HT1080 (cell line): ENCODE data around the gene OR8G1. TPM values are rescaled to one million over a fixed set of nuclear protein-coding genes. Genes with fewer than 3 reads are reported as not detected.

ENCODE experiments used
- DNase-seq: peaks from one replicate; pipeline ENCODE4 v3.0.0-alpha.2; 2015; ENCODE audit warnings: low read depth
- polyA plus RNA-seq, 2 experiments: library from polyadenylated mRNA; depleted of rRNA; stranded (reverse); fragments of >200 nt; gene quantifications; 2 replicates each; pipeline ENCODE4 v1.2.3, GENCODE V29; 2015
- total RNA-seq: library from RNA; depleted of rRNA; stranded (reverse); fragments of >200 nt; shearing (Covaris generic); gene quantifications from 2 replicates; pipeline ENCODE4 v1.2.3, GENCODE V29; 2014; rRNA removed

OR8G1 gene
- not detected in 2 replicates for total RNA-seq
- not detected in 2 replicates for polyA plus RNA-seq (2015; cell fraction: cytosol; rRNA removed)
- polyA plus RNA-seq (2015; cell fraction: nucleus; rRNA removed), result not detected in 2 replicates

DNA sequence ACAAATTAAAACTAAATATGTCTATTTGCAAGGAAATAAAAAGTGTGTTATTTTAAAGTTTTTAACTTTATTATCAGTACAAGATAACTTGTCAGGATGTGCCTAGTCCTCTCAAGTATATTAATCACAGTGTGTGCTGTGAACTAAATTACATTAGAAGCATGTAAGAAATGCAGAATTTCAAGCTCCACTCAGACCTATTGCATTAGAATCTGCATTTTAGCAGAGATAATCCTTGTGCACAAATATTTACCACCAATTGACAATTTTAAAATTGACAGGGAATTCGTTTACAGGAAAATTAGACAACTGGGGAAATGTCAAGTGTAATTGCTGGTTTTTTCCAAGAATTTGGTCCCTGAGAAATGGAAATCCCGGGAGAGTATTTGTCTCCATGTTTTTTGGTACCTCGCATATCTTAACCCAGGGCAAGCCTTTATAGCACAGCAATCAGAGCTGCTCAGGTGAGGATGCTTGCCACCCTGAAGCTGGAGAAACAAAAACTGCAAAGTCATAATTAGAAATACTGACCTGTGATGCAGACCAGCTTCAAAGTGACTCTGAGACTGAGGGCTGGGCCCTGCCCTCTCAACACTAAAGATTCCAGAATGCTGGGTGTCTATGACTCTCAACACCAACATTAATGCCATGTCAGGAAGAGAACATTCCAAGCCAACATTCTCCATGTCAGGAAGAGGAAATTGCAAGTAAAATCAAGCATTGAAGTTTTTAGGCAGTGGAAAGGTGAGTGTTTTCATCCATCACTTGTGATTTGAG is at the start of gene OR8G1:
OR8G1 (plus strand) TSS at position 475 of the 777 bp plus-strand sequence. CDS start 8,581 bp downstream, outside the sequence.
- DNase-seq, result no peak

GRCh38 chr11:124193221-124194010 is 47.5 kb upstream of the OR8G1 start:
- DNase-seq, result no peak

DNA sequence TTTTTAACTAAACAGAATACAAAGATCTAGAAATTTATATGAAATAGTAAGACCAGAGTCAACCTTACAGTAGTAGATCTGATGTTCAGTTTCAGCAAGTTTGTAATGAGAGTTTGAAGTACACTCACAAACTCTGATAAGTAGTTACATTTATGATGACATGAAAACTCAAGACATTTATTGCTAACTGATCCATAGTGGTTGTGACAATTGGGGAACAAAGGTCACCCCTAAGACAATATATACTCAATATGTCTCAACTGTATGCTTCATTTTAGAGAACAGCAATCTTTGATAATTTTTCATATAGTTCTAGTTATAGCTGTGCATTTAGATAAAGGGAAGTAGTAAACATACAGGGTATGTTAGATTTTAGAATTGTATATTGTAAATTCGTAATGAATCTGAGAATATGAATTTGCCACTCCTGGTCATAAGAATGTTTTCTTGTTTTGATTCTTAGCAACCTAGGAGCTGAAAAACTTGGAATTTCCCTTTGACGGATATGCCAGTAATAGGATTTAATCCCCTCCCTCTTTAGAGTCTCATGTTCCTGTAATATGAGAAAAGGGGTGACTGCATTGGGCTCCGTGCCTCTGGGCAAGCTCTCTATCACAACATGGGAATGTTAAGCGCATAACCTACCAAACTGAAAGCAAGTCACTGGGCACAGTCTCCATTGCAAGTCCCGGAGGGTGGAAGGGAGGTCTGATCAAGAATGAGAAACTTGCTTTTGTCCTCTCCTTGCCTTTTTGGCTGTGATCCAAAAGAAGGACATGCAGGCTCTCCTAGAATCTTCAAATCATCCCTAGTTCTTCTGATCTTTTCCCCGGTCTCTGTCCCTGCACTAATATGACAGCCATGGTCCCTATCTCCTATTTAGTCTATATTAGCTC is 46.4 kb upstream of the OR8G1 start:
- no peak for DNase-seq

DNA sequence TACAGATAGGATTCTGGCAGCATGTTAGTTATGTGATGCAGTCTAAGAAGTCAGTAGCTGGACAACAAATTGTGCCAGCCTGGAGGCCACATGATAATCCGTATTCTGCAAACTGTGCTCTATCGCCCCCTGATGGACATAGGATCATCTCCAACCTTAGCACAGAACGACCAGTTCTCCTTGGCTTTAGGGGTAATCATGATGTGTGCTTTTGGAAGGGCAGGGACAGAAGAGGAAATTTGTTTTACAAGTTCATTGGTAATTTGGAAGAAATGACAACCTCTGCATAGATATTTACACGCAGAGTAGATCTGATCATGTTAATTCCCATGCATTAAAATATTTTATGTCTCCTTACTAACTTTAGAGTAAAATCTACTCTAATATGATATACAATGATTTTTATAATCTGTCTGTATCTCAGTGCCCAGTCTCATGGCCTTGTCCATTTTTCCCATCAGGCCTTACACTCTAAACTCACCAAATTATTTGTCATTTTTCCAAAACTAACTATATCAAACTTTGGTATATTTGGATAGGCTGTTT is 45.6 kb upstream of the OR8G1 start:
- DNase-seq, result peak; percentile 53

GRCh38 chr11:124197999-124198398 is 42.9 kb upstream of the OR8G1 start:
- no peak for DNase-seq

- DNase-seq, result no peak
These were observed 42.0 kb upstream of the OR8G1 start for GRCh38 chr11:124198897-124199296.

GRCh38 chr11:124199702-124200101 is 41.2 kb upstream of the OR8G1 start:
- DNase-seq, result peak; percentile 26

DNA sequence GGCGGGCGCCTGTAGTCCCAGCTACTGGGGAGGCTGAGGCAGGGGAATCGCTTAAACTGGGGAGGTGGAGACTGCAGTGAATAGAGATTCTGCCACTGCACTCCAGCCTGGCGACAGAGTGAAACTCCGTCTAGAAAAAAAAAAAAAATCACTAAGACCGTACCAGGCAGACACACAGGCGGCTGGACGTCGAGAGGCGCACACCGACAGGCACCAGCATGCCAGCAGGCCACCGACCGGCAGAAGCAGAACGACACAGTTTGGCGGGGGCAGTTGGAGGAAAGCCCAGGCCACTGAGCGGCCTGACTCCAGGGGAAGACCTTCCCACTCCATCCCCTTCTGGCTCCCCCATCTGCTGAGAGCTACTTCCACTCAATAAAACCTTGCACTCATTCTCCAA is 40.2 kb upstream of the OR8G1 start:
- DNase-seq, result no peak

DNA sequence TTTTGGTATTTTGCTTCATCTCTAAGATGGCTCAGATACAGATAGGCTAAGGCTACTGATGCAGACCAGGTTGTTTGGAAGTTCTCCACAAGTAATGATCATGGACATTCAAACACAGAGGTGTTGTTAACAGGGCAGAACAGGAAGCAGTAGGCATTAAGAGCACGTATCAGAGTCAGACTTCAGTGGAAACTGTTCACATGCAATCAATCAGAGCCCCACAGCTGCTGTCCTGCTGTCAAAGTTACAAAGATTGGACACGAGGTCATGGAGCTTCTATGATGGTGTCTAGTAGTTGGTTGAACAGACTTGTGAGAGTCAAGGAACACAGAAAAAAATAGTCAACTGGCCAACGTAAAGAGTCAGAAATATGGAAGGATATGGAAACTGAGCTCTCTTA is 37.9 kb upstream of the OR8G1 start:
- no peak for DNase-seq

DNA sequence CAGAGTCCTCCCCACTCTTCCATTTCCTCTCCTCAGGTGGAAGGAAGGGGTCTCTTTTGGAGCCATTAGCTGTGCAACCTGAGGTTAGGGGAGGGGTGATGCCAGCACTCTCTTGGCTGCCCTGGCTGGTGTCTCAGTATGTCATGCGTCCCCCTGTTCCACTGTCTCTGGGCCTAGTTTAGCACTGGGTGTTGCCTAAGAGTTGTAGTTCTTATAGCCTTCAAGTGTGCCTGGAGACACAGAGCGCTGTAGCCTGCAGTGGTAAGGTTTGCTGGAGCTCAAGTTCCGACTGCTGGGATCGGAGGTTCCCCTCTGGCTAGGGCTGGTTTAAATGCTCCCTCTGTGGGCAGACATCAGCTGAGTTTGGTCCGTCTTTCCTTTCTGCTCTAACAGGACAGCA is 36.9 kb upstream of the OR8G1 start:
- DNase-seq, result no peak

GRCh38 chr11:124207102-124207792 is 33.6 kb upstream of the OR8G1 start:
- DNase-seq, result no peak

DNA sequence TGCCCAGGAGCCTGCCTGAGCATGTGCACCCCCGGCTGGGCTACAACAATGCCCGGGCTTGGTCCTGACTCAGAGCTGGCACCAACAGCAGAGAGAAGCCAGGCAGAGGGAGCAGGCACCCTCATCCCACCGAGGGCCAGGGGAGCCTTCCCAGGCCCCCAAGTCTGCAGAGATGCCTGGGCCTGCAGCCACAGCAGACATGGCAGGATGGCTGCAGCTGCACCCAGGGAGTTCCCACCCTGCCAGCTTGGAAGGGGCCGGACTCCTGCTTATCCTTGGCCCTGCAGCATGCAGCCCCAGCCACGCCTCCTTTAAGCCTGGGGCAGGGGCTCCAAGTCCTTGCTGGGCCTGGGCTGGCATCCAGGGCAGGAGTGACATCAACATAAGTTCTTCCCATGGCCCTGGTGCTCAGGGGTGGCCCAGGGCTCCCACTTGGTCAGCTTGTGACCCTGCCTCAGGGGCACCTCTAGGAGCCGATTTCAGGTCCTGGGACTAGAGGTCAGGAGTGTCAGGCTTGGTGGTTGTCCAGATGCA is 31.0 kb upstream of the OR8G1 start:
- DNase-seq, result no peak

GRCh38 chr11:124210421-124210820 is 30.5 kb upstream of the OR8G1 start:
- DNase-seq, result no peak

DNA sequence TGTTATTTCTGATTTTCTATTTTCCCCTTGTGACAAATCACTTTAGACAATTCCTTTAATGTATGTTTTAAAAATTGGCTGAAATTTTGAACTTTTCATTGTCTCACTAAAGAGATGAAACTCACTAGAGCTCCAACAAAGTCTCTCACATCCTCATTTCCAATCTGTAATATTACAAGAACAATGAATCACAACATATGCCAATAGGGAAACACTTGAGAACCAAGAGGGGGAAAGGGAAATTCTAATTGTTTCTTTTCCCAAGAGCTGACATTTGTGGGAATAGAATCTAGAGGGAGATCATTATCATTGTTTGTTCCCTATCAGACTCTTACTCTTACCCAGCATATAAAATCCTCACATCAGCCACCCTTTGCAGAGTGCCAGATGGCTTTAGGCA is 29.6 kb upstream of the OR8G1 start:
- DNase-seq, result no peak

- DNase-seq, result no peak
These were observed 26.9 kb upstream of the OR8G1 start for GRCh38 chr11:124214027-124214426.

DNA sequence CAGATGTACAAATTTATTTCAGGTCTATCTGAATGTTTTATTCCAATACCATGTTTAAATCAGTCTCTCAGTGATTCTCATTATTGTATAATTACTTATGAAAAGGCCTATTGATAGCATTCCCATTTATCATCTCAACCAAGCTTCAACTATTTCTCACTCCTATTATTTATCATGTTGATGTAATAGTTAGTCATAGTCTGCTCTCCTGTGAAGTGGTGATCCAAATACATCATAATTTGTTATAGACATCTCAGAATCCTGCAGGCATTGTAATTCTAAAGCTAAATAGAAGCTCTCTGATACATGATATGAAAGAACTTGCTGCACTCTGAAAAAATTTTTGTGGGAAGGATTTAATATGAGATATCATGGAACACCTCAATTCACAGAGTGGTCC is 21.8 kb upstream of the OR8G1 start:
- no peak for DNase-seq

- no peak for DNase-seq
These were observed 18.5 kb upstream of the OR8G1 start for GRCh38 chr11:124222407-124222806.

- peak; percentile 10 for DNase-seq
These were observed 16.1 kb upstream of the OR8G1 start for GRCh38 chr11:124224618-124225423.

GRCh38 chr11:124225471-124225870 is 15.4 kb upstream of the OR8G1 start:
- no peak for DNase-seq
